Nephron progenitor cell (in vitro differentiated cells): ENCODE data around the gene GPR84.
"Not testable (repeated sequence)": the region's sequence is repeated elsewhere in the genome, so short reads cannot be mapped to it uniquely, and the experiment has no call there.

Experiments used
- DNase-seq: peaks from one replicate; pipeline ENCODE4 v3.0.0; 2021
- H3K27ac Mint-ChIP-seq: 2 replicates; pipeline ENCODE4 v1.8.0; 2021; ENCODE audit warnings: mild to moderate bottlenecking, moderate library complexity, mixed read lengths
- H3K27me3 Mint-ChIP-seq: 2 replicates; pipeline ENCODE4 v1.8.0; 2021; ENCODE audit warnings: mild to moderate bottlenecking, low read depth, mixed read lengths; ENCODE audit not compliant: poor library complexity
- H3K36me3 Mint-ChIP-seq: 2 replicates; pipeline ENCODE4 v1.8.0; 2021; ENCODE audit warnings: low read depth, mixed read lengths
- H3K4me1 Mint-ChIP-seq: 2 replicates; pipeline ENCODE4 v1.8.0; 2021; ENCODE audit warnings: mixed read lengths
- H3K4me3 Mint-ChIP-seq: 2 replicates; pipeline ENCODE4 v1.8.0; 2021; ENCODE audit warnings: mild to moderate bottlenecking, moderate library complexity, mixed read lengths
- H3K9me3 Mint-ChIP-seq: 2 replicates; pipeline ENCODE4 v1.8.0; 2021; ENCODE audit warnings: mild to moderate bottlenecking, moderate library complexity, mixed read lengths
- TF ChIP-seq, protein P1 (sequence below): fragments of 200-600 bp; sonication (generic); IDR thresholded peaks from 2 replicates; pipeline ENCODE4 v1.5.0; 2021; ENCODE audit warnings: antibody characterized with exemption

The GPR84 gene

DNA sequence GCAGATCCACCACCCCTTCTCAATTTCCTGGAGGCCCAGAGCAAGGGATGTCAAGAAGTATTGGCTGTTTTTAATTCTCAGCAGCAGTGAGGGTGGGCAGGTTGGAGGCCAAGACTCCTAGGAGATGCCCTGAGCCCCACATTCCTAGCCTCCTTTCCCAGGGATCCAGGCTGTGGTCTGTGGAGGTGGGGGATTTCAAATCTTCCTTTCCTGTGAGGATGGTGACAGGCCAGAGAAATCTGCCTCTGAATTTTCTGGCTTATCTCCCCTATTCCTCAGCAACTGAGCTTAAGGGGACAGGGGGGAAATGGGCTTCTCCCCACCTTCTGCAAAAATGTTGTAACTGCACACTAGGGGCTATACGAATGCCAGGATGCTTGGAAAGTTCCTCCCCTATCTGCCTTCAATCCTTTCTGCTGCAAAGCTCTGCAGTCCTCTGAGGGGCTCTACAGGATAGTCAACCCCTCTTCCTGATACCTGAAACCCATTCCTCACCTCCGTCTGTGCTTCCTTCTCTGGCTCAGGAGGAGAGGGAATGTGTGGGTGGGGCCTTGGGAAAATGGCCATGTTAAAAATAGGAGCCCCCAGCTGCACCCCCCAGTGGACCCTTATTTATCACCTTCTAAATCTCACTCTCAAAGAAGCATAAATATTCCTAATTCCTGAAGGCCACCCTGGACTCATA lies 6.6 kb downstream of the GPR84 start:
- H3K27me3 Mint-ChIP-seq = peaks cover 3% of the 10 kb centered on the region
- no peak overlapping the region for H3K4me3 Mint-ChIP-seq
- TF ChIP-seq, protein P1, sequence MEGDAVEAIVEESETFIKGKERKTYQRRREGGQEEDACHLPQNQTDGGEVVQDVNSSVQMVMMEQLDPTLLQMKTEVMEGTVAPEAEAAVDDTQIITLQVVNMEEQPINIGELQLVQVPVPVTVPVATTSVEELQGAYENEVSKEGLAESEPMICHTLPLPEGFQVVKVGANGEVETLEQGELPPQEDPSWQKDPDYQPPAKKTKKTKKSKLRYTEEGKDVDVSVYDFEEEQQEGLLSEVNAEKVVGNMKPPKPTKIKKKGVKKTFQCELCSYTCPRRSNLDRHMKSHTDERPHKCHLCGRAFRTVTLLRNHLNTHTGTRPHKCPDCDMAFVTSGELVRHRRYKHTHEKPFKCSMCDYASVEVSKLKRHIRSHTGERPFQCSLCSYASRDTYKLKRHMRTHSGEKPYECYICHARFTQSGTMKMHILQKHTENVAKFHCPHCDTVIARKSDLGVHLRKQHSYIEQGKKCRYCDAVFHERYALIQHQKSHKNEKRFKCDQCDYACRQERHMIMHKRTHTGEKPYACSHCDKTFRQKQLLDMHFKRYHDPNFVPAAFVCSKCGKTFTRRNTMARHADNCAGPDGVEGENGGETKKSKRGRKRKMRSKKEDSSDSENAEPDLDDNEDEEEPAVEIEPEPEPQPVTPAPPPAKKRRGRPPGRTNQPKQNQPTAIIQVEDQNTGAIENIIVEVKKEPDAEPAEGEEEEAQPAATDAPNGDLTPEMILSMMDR = no peak

GRCh38 chr12:54356951-54357356 lies 7.3 kb downstream of the GPR84 start:
- Mint-ChIP-seq H3K4me1 (no peaks in the 10 kb centered on the region), H3K27me3 (peaks cover 3% of the 10 kb centered on the region), H3K36me3 (no peaks in the 10 kb centered on the region), H3K4me3 (no peak overlapping the region), H3K9me3 (no peaks in the 10 kb centered on the region), H3K27ac (no peak overlapping the region)
- peak; percentile 68 for DNase-seq
- TF ChIP-seq, protein P1 = no peak

More for the DNA sequence above, 6.6 kb downstream of the GPR84 start:
- no peaks in the 10 kb centered on the region for H3K36me3 Mint-ChIP-seq
- no peaks in the 10 kb centered on the region for H3K9me3 Mint-ChIP-seq
- no peak overlapping the region for H3K27ac Mint-ChIP-seq
- peak; percentile 55 for DNase-seq
- no peaks in the 10 kb centered on the region for H3K4me1 Mint-ChIP-seq

DNA sequence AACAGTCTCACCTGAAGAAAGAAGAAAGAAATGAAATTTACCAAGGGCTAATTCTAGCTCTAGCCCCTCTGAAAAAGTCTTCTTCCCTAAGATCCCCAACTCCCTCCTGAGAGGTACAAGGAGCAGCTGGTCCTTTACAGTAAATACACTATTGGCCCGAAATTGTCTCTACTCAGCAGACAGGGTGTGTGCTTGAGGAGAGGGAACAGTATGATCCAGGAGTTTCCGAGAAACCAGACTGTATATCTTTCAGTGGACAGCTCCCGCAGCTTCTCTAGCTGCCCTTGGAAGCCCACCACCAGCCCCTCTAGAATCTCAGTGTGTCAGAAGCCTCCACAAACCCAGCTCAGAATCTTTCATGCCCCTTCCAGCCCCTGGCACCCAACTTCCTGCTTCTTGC lies 8.1 kb downstream of the GPR84 start:
- DNase-seq = no peak

GRCh38 chr12:54355104-54355815 lies 9.0 kb downstream of the GPR84 start:
- Mint-ChIP-seq H3K27me3 (peaks cover 3% of the 10 kb centered on the region), H3K4me3 (no peak overlapping the region), H3K27ac (no peak overlapping the region), H3K4me1 (no peaks in the 10 kb centered on the region), H3K36me3 (peaks cover 6% of the 10 kb centered on the region), H3K9me3 (no peaks in the 10 kb centered on the region)
- TF ChIP-seq, protein P1 = no peak
- DNase-seq = peak; percentile 64

More for the DNA sequence above, 8.1 kb downstream of the GPR84 start:
- Mint-ChIP-seq H3K27me3 (peaks cover 3% of the 10 kb centered on the region), H3K36me3 (no peaks in the 10 kb centered on the region), H3K27ac (no peak overlapping the region), H3K4me3 (no peak overlapping the region), H3K9me3 (no peaks in the 10 kb centered on the region), H3K4me1 (no peaks in the 10 kb centered on the region)
- TF ChIP-seq, protein P1 = no peak

DNA sequence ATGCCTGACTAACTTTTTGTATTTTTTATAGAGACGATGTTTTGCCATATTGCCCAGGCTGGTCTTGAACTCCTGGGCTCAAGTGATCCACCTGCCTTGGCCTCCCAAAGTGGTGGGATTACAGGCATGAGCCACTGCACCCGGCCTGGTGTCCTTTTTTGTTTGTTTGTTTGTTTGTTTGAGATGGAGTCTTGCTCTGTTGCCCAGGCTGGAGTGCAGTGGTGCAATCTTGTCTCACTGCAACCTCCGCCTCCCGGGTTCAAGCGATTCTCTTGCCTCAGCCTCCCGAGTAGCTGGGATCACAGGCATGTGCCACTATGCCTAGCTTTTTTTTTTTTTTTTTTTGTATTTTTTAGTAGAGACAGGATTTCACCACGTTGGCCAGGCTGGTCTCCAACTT lies 10.0 kb downstream of the GPR84 start:
- Mint-ChIP-seq H3K4me3 (peak overlapping the region; percentile 80), H3K27ac (peak overlapping the region; percentile 9), H3K36me3 (peaks cover 12% of the 10 kb centered on the region)
- not testable (repeated sequence) for H3K9me3 Mint-ChIP-seq, DNase-seq, H3K27me3 Mint-ChIP-seq, H3K4me1 Mint-ChIP-seq

GRCh38 chr12:54352891-54353874 lies 11.1 kb downstream of the GPR84 start:
- H3K4me3 Mint-ChIP-seq = peak overlapping the region; percentile 80
- no peaks in the 10 kb centered on the region for H3K9me3 Mint-ChIP-seq
- peaks cover 18% of the 10 kb centered on the region for H3K36me3 Mint-ChIP-seq
- peak overlapping the region; percentile 99 for H3K27ac Mint-ChIP-seq
- peak; percentile 61 for DNase-seq
- TF ChIP-seq, protein P1 = no peak
- H3K4me1 Mint-ChIP-seq = peaks cover 1% of the 10 kb centered on the region
- peaks cover 3% of the 10 kb centered on the region for H3K27me3 Mint-ChIP-seq
